BJ (cell line): ENCODE measurements around the gene GSDME. TPM values are rescaled to one million over a fixed set of nuclear protein-coding genes. Genes with fewer than 3 reads are reported as not detected.

ENCODE experiments used
- CTCF ChIA-PET: fragments of 350-600 bp; formaldehyde crosslinking; extraction: SDS; loops from one replicate; lab custom pipeline; 2021; ENCODE audit warnings: antibody characterized with exemption, inconsistent platforms; lab: Yijun Ruan, JAX
- POLR2A ChIA-PET: fragments of 300-600 bp; sonication (Branson Sonifier 250); formaldehyde crosslinking; extraction: SDS; loops from one replicate; lab custom pipeline; 2021; ENCODE audit warnings: antibody characterized with exemption; lab: Charles Lee
- DNase-seq: peaks from one replicate; pipeline ENCODE4 v3.0.0-alpha.2; 2011; ENCODE audit warnings: low read depth
- H3K27me3 ChIP-seq: 2 replicates; pipeline ENCODE4 v1.6.0; 2011; ENCODE audit warnings: low read length; ENCODE audit not compliant: control insufficient read depth, insufficient read depth
- H3K36me3 ChIP-seq: 2 replicates; pipeline ENCODE4 v1.5.1; 2011; ENCODE audit warnings: low read length; ENCODE audit not compliant: control insufficient read depth, insufficient read depth
- H3K4me3 ChIP-seq: 2 replicates; pipeline ENCODE4 v1.5.1; 2011; ENCODE audit warnings: low read depth, mild to moderate bottlenecking, control low read depth, low read length
- CTCF ChIP-seq: IDR thresholded peaks from 2 replicates; pipeline ENCODE4 v1.5.1; 2011; ENCODE audit warnings: low read depth, mild to moderate bottlenecking, control low read depth, inconsistent platforms, low read length, moderate library complexity; ENCODE audit not compliant: insufficient read depth
- polyA plus RNA-seq: library from polyadenylated mRNA; depleted of rRNA; stranded (reverse); fragments of >200 nt; gene quantifications from 2 replicates; pipeline ENCODE4 v1.2.3, GENCODE V29; 2011

GSDME gene
- polyA plus RNA-seq, 1 experiment, result 44.3 TPM

GRCh38 chr7:24701261-24702235 lies 55.7 kb downstream of the GSDME start:
- H3K36me3 ChIP-seq, result peaks cover 4% of the 10 kb centered on the region; the same call in 1 of the 2 replicates
- no peak overlapping the region for H3K4me3 ChIP-seq
- CTCF ChIA-PET, result interaction anchor here (1.1 to 2.6 kb wide), 4 partner anchors 14 to 119 kb away, joined by 3 to 15 read pairs (median 4); no protein-coding TSS in a partner anchor
- DNase-seq, result peak; percentile 45
- no peak for TF ChIP-seq CTCF
- H3K27me3 ChIP-seq, result no peaks in the 10 kb centered on the region
- POLR2A ChIA-PET, result no interaction called here

- DNase-seq, result no peak
- TF ChIP-seq CTCF, result no peak
- H3K4me3 ChIP-seq, result no peak overlapping the region
- H3K36me3 ChIP-seq, result peaks cover 1% of the 10 kb centered on the region; the same call in 1 of the 2 replicates
- CTCF ChIA-PET, result interaction anchor here (1.1 to 2.6 kb wide), 2 partner anchors 15 to 112 kb away, joined by 4 to 15 read pairs; no protein-coding TSS in a partner anchor
- H3K27me3 ChIP-seq, result no peaks in the 10 kb centered on the region
- POLR2A ChIA-PET, result no interaction called here
Observed at GRCh38 chr7:24700521-24701260, 56.6 kb downstream of the GSDME start.

GRCh38 chr7:24698531-24699266 lies 58.6 kb downstream of the GSDME start:
- no peaks in the 10 kb centered on the region; the same call in 1 of the 2 replicates for H3K36me3 ChIP-seq
- POLR2A ChIA-PET, result no interaction called here
- H3K27me3 ChIP-seq, result no peaks in the 10 kb centered on the region
- no peak for DNase-seq
- CTCF ChIA-PET, result no interaction called here
- TF ChIP-seq CTCF, result no peak
- no peak overlapping the region for H3K4me3 ChIP-seq

GRCh38 chr7:24697416-24697815 lies 59.8 kb downstream of the GSDME start:
- CTCF ChIA-PET, result interaction anchor here (1.1 kb wide), 1 partner anchor 122 kb away, joined by 3 read pairs; no protein-coding TSS in a partner anchor
- DNase-seq, result no peak

More at GRCh38 chr7:24697416-24697815, 59.8 kb downstream of the GSDME start:
- no peak for TF ChIP-seq CTCF
- H3K27me3 ChIP-seq, result no peaks in the 10 kb centered on the region
- POLR2A ChIA-PET, result interaction anchor here (0.6 kb wide), 1 partner anchor 45 kb away, joined by 3 read pairs; no protein-coding TSS in a partner anchor
- no peaks in the 10 kb centered on the region for H3K36me3 ChIP-seq
- no peak overlapping the region for H3K4me3 ChIP-seq
